Endothelial cell of umbilical vein (primary cell): Measurements from ENCODE around the gene TBC1D5. TPM values are rescaled to one million over a fixed set of nuclear protein-coding genes. Genes with fewer than 3 reads are reported as not detected.

Source experiments
- BruUV-seq: library from RNA; stranded (reverse); fragments of 400-500 nt; replicated peaks from 2 replicates; lab custom pipeline; 2021; lab: Mats Ljungman, UMichigan
- CTCF ChIA-PET: fragments of 300-600, 350-600 bp; sonication (Branson Sonifier 250); formaldehyde crosslinking; loops from one replicate; lab custom pipeline; 2021; ENCODE audit warnings: antibody characterized with exemption, inconsistent platforms; lab: Charles Lee
- POLR2A ChIA-PET: fragments of 300-600, 350-600 bp; sonication (Branson Sonifier 250); formaldehyde crosslinking; loops from one replicate; lab custom pipeline; 2021; ENCODE audit warnings: antibody characterized with exemption, inconsistent platforms; lab: Charles Lee
- DNase-seq: peaks from one replicate; pipeline ENCODE4 v3.0.0-alpha.2; 2011; ENCODE audit warnings: low read depth, low spot score
- FAIRE-seq: peaks from 2 replicates; lab custom pipeline; 2011; peaks lifted over from hg19 to GRCh38; lab: Jason Lieb, UNC
- H2AFZ ChIP-seq: 2 replicates; pipeline ENCODE4 v1.6.0; 2012; ENCODE audit warnings: low read depth, low read length, control low read depth, inconsistent platforms
- H3K27ac ChIP-seq: 2 replicates; pipeline ENCODE4 v1.5.1; 2011; ENCODE audit warnings: low read depth, mild to moderate bottlenecking, control low read depth, low read length, moderate library complexity; ENCODE audit not compliant: insufficient read depth
- H3K27me3 ChIP-seq, 2 experiments: 2 replicates each; pipeline versions ENCODE4 v1.6.0 to v1.6.1; 2011; ENCODE audit warnings: low read length in 2 of 2, mixed read lengths in 1 of 2; ENCODE audit not compliant: control insufficient read depth in 2 of 2, insufficient read depth in 2 of 2
- H3K36me3 ChIP-seq, 2 experiments: 2 replicates in 1 of 2; 3 replicates in 1 of 2; pipeline ENCODE4 v1.5.1; 2011; ENCODE audit warnings: low read length in 2 of 2, mild to moderate bottlenecking in 1 of 2, moderate library complexity in 1 of 2; ENCODE audit not compliant: control insufficient read depth in 2 of 2, insufficient read depth in 2 of 2; ENCODE audit errors: extremely low read depth in 1 of 2
- H3K4me1 ChIP-seq: 3 replicates; pipeline ENCODE4 v1.5.1; 2011; ENCODE audit warnings: mild to moderate bottlenecking, low read length; ENCODE audit not compliant: control insufficient read depth, insufficient read depth; ENCODE audit errors: extremely low read depth
- H3K4me2 ChIP-seq: 2 replicates; pipeline ENCODE4 v1.6.1; 2011; ENCODE audit warnings: low read length, control low read depth, mixed read lengths; ENCODE audit not compliant: insufficient read depth
- H3K4me3 ChIP-seq, 3 experiments: fragments of 200-600 bp in 1 of 3; sonication (generic), shearing (Covaris generic) in 1 of 3; replicated peaks in 1 of 3; 2 replicates each; pipeline ENCODE4 v1.5.1; 2011 to 2016; ENCODE audit warnings: control low read depth in 3 of 3, low read length in 3 of 3, mild to moderate bottlenecking in 2 of 3, inconsistent platforms in 1 of 3, low read depth in 1 of 3, moderate library complexity in 1 of 3; ENCODE audit not compliant: insufficient read depth in 1 of 3
- H3K79me2 ChIP-seq: 2 replicates; pipeline ENCODE4 v1.6.0; 2012; ENCODE audit warnings: low read length, inconsistent platforms; ENCODE audit not compliant: control insufficient read depth, insufficient read depth
- H3K9ac ChIP-seq: replicated peaks from 2 replicates; pipeline ENCODE3; 2011; ENCODE audit warnings: low read length, control low read depth; ENCODE audit not compliant: insufficient read depth; ENCODE audit errors: extremely low read depth
- H3K9me1 ChIP-seq: replicated peaks from 3 replicates; pipeline ENCODE4 v1.6.0; 2011; ENCODE audit warnings: mild to moderate bottlenecking, low read length; ENCODE audit not compliant: control insufficient read depth, insufficient read depth; ENCODE audit errors: extremely low read depth
- H3K9me3 ChIP-seq: replicated peaks from 2 replicates; pipeline ENCODE4 v1.5.1; 2012; ENCODE audit warnings: low read length, inconsistent platforms; ENCODE audit not compliant: control insufficient read depth, insufficient read depth
- H4K20me1 ChIP-seq: replicated peaks from 2 replicates; pipeline ENCODE3; 2011; ENCODE audit warnings: mild to moderate bottlenecking, low read length; ENCODE audit not compliant: control insufficient read depth, insufficient read depth; ENCODE audit errors: extremely low read depth
- FOS ChIP-seq: IDR thresholded peaks from 2 replicates; pipeline ENCODE4 v1.6.1; 2011; ENCODE audit warnings: mild to moderate bottlenecking, low read length, moderate library complexity, borderline replicate concordance; ENCODE audit not compliant: insufficient read depth
- GATA2 ChIP-seq: IDR thresholded peaks from 2 replicates; pipeline ENCODE4 v1.7.0; 2011; ENCODE audit warnings: low read depth, mild to moderate bottlenecking, moderate library complexity, mixed read lengths, low read length; ENCODE audit not compliant: insufficient read length, insufficient read depth
- POLR2A ChIP-seq: IDR thresholded peaks from 2 replicates; pipeline ENCODE4 v1.6.1; 2012; ENCODE audit warnings: low read depth, mild to moderate bottlenecking, control low read depth, low read length
- dilution Hi-C: fragments of 300-500 bp; cut with MboI; formaldehyde crosslinking; loops from one replicate; pipeline ENCODE4 v1.15.0; 2019; ENCODE audit warnings: low sequenced_read_pairs; ENCODE audit not compliant: extremely low pct_ligation_motif_present
- intact Hi-C: fragments of 100-400 bp; cut with micrococcal nuclease; formaldehyde crosslinking; loops from one replicate; pipeline ENCODE4 v1.10.0; 2022
- polyA plus RNA-seq, 4 experiments: library from polyadenylated mRNA; depleted of rRNA in 3 of 4; stranded (reverse) in 3 of 4; unstranded in 1 of 4; fragments of >200 nt; gene quantifications; 2 replicates each; pipeline versions ENCODE4 v1.2.1 to v1.2.3, GENCODE V29; 2011 to 2012; ENCODE audit warnings: missing spikeins in 1 of 4
- total RNA-seq: library from RNA; stranded (reverse); gene quantifications from 2 replicates; pipeline ENCODE4 v1.2.3, GENCODE V29; 2021
- TF ChIP-seq, protein P1 (sequence below): IDR thresholded peaks from 2 replicates; pipeline ENCODE4 v1.6.1; 2011; ENCODE audit not compliant: insufficient read depth, insufficient read length
- TF ChIP-seq, protein P2 (sequence below), 2 donors: IDR thresholded peaks; 1 replicate in 1 of 2; 2 replicates in 1 of 2; pipeline ENCODE4 v1.5.1; 2011; ENCODE audit warnings: low read length in 2 of 2, mild to moderate bottlenecking in 2 of 2, moderate library complexity in 2 of 2, control low read depth in 1 of 2, inconsistent platforms in 1 of 2, low read depth in 1 of 2; ENCODE audit not compliant: insufficient read depth in 1 of 2; ENCODE audit errors: extremely low read depth in 1 of 2

The TBC1D5 gene
- total and polyA plus RNA-seq, 2 donors (not counting 3 experiments of a cell fraction or from before 2014, with no cell fraction given): 17.5 to 44.7 TPM

DNA sequence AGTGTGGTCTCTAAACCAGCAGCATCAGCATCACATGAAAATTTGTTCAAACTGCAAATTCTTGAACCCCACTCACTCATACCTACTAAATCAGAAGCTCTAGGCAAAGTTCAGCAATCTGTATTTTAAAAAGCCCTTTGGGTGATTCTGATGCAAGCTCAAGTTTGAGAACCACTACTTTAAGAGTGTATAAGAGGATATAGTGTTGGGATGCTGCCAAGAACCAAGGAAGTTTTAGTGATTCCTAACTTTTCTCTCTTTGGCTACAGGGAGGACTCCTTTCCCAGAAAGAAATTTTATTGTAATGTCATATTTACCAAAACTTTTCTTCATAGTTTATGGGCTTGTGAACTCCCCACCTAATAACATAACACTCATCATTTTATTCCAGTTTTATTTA is 422.2 kb downstream of the TBC1D5 start:
- H3K9me1 ChIP-seq: no peaks in the 10 kb centered on the region
- TF ChIP-seq GATA2 (no peak), FOS (no peak), POLR2A (no peak)
- TF ChIP-seq, protein P1, sequence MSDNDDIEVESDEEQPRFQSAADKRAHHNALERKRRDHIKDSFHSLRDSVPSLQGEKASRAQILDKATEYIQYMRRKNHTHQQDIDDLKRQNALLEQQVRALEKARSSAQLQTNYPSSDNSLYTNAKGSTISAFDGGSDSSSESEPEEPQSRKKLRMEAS: no peak
- TF ChIP-seq, protein P2, sequence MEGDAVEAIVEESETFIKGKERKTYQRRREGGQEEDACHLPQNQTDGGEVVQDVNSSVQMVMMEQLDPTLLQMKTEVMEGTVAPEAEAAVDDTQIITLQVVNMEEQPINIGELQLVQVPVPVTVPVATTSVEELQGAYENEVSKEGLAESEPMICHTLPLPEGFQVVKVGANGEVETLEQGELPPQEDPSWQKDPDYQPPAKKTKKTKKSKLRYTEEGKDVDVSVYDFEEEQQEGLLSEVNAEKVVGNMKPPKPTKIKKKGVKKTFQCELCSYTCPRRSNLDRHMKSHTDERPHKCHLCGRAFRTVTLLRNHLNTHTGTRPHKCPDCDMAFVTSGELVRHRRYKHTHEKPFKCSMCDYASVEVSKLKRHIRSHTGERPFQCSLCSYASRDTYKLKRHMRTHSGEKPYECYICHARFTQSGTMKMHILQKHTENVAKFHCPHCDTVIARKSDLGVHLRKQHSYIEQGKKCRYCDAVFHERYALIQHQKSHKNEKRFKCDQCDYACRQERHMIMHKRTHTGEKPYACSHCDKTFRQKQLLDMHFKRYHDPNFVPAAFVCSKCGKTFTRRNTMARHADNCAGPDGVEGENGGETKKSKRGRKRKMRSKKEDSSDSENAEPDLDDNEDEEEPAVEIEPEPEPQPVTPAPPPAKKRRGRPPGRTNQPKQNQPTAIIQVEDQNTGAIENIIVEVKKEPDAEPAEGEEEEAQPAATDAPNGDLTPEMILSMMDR (IDR thresholded peaks at IDR 0.05; ENCODE audit: extremely low read depth in 1 of 2, insufficient read depth in 1 of 2, low read depth in 1 of 2, low read length in 2 of 2): no peak
- BruUV-seq: no TSS peak
- POLR2A ChIA-PET: no interaction called here
- CTCF ChIA-PET: no interaction called here
- H3K4me3 ChIP-seq: no peak overlapping the region
- H3K9ac ChIP-seq: no peak overlapping the region
- no peak for DNase-seq
- H3K36me3 ChIP-seq: no peaks in the 10 kb centered on the region
- no peak for FAIRE-seq
- no peaks in the 10 kb centered on the region for H3K79me2 ChIP-seq
- H3K4me1 ChIP-seq: no peaks in the 10 kb centered on the region
- dilution Hi-C loops: no loop called here
- H3K4me2 ChIP-seq: no peak overlapping the region
- no peaks in the 10 kb centered on the region for H3K9me3 ChIP-seq
- H2AFZ ChIP-seq: no peak overlapping the region
- intact Hi-C loops: no loop called here
- no peaks in the 10 kb centered on the region for H4K20me1 ChIP-seq
- H3K27me3 ChIP-seq: no peaks in the 10 kb centered on the region
- no peak overlapping the region for H3K27ac ChIP-seq

DNA sequence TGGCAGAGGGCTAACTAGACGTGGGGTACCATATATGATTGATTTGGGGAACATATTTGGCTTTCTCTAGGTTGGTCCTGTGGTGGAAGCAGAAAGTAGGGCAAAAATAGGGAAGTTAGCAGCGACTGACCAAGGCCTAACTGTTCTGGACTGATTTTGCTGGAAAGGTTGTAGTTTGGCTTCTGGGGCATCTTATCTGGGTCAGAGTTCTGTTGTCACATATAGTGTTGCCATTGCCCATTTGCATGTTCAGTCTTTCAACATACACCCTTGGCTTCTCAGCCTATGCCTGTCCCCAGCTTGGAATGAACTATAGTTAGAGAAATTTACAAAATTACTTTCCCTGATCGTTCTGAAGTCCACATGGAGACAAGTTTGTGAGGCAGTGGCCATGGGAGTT is 426.5 kb downstream of the TBC1D5 start:
- no peak for DNase-seq
- no TSS peak for BruUV-seq
- H3K27ac ChIP-seq: no peak overlapping the region
- H3K36me3 ChIP-seq: no peaks in the 10 kb centered on the region
- no peaks in the 10 kb centered on the region for H4K20me1 ChIP-seq
- H3K4me3 ChIP-seq: no peak overlapping the region
- H3K9me1 ChIP-seq: no peaks in the 10 kb centered on the region
- H3K27me3 ChIP-seq: no peaks in the 10 kb centered on the region
- no peak for TF ChIP-seq FOS
- H2AFZ ChIP-seq: no peak overlapping the region
- FAIRE-seq: no peak
- ChIA-PET POLR2A (no interaction called here), CTCF (no interaction called here)
- no peaks in the 10 kb centered on the region for H3K79me2 ChIP-seq
- H3K9ac ChIP-seq: no peak overlapping the region
- no peaks in the 10 kb centered on the region for H3K9me3 ChIP-seq
- no peak overlapping the region for H3K4me2 ChIP-seq
- intact Hi-C loops: no loop called here
- dilution Hi-C loops: no loop called here
- no peaks in the 10 kb centered on the region for H3K4me1 ChIP-seq
